T-helper 2 cell treated with Interferon-gamma antibody and Interleukin-4, amounts not matched to agents 100 ng/mL and 5 ng/mL, for 36 hours (primary cell): ENCODE results near the gene REEP6. TPM values are rescaled to one million over a fixed set of nuclear protein-coding genes. Genes with fewer than 3 reads are reported as not detected.
"Not testable (repeated sequence)": the region's sequence is repeated elsewhere in the genome, so short reads cannot be mapped to it uniquely, and the experiment has no call there.

Experiments used
- intact Hi-C: fragments of 100-400 bp; cut with micrococcal nuclease; formaldehyde crosslinking; loops from one replicate; pipeline ENCODE4 v1.15.1; 2023
- total RNA-seq: library from RNA; stranded (reverse); gene quantifications from 2 replicates; pipeline ENCODE4 v1.2.3, GENCODE V29; 2022

The REEP6 gene
- total RNA-seq, 1 donor from 2014 or later, result 1.7 TPM

DNA sequence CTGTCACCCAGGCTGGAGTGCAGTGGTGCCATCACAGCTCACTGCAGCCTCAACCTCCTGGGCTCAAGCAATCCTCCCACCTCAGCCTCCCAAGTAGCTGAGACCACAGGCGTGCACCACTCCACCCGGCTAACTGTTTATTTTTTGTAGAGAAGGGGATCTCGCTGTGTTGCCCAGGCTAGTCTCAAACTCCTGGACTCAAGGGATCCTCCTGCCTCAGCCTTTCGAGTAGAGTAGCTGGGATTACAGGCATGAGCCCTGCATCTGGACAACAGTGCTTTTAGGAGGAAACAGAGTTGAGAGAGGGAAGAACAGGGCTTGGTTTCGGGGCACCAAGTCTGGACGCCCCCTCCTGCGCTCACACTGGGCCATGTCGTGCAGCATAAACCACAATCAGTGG, 28.8 kb downstream of the REEP6 start:
- intact Hi-C loops, result not testable (repeated sequence)

DNA sequence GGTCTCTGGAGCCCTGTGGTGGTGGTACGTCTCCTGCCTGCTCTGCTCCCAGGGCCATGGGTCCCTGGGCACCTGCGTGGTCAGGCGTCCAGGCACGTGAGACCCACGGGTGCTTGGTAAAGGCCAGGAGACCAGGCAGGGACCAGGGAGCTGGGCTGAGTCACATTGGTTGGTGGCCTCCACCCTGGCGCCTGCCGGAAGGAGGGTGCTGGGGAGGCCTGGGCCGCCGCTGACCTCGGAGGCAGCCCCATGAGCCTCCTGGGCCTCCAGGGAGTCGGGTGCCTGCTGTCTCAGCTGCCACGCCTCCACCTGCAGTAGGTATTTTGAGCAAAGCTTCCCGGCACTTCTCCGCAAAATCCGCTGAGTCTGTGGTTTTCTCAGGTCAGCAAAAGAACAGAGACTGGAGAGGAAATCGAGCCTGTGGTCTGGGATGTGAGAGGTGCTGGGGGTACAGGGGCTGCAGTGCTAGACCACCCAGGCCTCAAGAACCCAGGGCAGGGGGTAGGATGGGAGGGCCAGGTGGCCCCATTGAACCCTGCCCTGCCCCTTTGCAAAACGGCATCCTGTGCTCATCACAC, 29.3 kb downstream of the REEP6 start:
- intact Hi-C loops, result no loop called here

DNA sequence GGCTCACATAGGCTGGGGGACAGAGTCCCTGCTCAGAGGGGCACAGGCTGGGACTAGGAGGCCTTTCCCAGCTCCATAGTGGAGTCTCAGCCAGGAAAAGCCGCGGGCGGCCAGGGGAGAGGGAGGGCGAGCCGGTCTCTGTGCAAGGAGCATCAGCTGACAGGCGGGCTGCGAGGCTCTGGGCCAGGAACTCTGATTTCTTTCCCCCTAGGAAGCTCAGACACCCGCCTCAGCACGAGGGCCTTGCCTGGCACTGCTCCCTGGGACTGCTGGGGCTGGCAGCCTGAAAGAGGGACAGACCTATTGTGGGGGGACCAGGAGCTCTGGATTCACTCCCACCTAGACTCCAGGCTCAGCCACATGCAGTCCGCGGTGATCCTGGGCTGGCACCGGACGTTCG, 30.7 kb downstream of the REEP6 start:
- intact Hi-C loops, result no loop called here

DNA sequence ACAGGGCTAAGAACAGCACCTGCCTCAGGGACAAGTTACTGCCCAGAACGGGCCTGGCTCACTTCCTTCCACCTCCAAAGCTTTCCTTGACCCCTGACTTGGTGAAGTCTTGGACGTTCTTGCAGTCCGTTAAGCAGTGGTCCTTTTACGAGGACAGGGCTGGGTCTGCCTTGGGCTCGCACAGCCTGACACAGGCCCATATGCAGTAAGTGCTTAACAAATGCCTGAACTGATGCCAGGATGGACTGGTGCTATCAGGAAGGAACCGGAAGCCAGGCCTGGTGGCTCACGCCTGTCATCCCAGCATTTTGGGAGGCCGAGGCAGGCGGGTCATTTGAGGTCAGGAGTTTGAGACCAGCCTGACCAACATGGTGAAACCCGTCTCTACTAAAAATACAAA, 31.1 kb downstream of the REEP6 start:
- intact Hi-C loops, result no loop called here

DNA sequence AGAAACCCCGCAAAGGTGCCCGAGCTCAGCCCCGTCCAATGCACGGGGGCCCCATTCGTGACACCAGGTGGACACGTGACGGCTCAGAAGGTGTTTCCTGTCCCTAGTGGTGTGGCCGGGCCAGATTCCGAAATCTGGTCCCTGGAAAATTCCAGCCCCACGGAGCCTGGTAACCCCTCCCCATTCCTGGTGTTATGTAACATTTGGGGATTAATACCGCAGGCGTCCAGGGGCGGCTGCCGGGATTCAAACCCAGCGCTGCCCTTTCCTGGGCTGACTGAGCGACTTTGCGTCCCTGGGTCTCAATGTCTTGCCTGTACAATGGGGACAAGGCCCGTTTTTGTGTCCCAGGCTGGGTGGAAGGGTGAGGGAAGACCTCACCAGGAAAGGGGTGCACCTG, 31.9 kb downstream of the REEP6 start:
- intact Hi-C loops, result no loop called here

DNA sequence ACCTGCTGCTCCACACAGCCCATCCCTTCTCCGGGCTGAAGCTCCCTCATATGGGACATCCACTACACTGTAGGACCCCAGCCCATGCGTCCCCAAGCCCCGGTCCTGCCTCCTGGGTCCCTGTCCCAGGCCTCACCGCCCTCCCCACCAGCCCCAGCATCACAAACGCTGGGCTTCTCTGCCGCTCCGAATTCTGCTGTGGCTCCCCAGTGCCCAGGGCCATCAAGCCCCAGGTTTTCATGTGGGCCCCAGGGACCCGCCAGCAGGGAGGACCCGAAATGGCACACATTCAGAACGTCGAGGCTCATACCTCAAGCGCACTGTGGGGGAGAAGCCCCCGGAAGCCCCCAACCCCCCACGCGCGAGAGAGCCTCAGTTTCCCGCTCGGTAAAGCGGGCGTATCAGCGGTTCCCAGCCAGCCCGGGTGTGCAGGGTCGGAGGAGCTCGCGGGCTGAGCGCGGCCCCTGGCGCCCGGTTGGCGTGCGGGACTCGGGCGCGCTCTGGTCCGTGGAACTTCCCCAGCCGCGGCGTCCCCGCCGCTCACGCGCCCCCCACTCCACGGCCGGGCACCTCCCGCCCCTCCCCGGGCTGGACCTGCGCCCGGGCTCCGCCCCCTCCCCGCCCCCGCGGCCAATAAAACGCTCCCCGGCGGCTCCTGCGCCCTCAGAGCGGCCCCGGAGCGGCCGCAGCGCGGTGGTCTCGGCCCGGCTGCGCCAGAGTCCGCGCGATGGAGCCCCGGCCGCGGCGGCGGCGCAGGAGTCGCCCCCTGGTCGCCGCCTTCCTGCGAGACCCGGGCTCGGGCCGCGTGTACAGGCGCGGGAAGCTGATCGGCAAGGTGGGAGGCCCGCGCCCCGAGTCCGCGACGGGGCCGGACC, 32.7 kb downstream of the REEP6 start, which contains the start of gene PLK5:
PLK5 (plus strand) TSS at position 666 of the 875 bp plus-strand sequence. CDS start 2,920 bp downstream, outside the sequence.
- intact Hi-C loops, result no loop called here

DNA sequence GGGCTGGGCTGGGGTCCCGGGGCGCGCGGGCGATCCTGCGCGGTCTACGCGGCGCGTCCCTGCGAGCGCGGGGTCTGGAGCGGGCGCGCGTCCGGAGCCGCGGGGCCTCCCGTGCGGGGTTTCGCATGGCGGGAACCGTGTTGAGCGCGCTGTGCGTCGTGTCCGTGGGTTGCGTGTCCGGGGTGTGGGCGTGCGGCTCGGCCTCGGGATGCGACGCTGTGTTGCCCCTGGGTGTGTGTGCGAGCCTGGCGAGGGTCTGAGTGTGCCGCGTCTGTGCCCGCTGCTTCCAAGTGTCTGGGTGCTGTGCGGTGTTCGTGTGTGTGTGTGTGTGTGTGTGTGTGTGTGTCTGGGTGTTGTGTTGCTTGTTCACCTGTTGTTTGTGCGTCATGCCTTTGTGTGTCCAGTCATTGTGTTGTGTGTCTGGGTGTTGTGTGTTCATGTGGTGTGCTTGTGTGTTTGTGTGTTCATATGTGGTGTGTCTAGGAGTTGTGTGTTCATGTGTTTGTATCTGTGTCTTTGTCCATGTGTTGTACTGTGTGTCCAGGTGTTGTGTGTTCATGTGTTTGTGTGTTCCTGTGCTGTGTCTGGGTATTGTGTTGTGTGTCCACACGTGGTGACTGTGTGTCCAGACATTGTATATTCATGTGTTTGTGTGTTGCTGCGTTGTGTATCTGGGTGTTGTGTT, 33.4 kb downstream of the REEP6 start:
- intact Hi-C loops, result no loop called here

DNA sequence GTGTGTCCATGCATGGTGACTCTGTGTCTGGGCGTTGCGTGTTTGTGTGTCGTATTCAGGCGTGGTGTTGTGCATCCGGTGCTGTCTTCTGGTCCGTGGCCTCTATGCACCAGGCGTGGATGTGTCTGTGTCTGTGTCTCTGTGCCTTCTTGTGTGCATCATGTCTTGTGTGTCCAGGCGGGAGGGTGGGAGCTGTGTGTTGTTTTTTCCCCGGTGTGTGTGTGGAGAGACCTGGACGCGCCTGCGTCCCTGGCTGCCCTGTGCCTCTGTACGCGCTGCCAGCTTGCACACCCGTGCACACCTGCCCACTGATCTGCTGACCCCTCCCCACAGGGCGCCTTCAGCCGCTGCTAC, 34.0 kb downstream of the REEP6 start:
- intact Hi-C loops, result no loop called here

DNA sequence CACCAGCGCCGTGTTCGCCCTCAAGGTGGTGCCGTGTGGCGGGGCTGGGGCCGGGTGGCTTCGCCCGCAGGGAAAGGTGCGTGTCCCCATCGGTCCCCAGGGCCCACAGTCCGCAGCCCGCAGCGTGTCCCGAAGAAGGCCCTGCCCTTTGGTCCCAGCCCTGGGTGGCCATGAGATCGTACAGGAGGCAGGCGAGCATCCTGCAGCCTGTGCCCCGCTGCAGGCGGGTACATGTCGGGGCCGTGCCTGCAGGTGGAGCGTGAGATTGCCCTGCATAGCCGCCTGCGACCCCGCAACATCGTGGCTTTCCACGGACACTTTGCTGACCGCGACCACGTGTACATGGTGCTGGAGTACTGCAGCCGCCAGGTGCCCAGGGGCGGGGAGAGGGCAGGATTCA, 34.4 kb downstream of the REEP6 start:
- intact Hi-C loops, result no loop called here

DNA sequence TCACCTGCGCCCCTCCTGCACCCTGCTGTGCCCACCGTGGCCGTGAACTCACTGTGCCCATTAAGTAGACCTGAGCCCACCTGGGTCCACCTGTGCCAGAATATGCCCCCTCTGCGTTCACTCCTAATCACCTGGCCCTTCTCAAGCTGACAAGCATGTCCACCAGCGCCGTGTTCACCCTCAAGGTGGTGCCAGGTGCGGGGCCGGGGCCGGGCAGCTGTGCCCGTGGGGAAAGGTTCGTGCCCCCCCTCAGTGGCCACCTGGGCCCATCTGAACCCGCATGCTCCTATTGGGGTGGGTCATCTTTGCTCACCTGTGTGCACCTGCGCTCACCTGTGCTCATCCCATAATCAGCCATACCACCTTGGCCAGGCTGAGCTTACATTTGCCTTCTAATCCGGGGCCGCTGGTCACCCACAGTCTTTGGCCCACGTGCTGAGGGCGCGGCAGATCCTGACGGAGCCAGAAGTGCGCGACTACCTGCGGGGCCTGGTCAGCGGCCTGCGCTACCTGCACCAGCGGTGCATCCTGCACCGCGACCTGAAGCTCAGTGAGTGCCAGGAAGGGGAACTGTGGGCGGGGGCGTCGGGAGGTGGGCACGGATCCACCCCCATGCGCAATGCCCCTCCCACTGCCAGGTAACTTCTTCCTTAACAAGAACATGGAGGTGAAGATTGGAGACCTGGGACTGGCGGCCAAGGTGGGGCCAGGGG, 35.2 kb downstream of the REEP6 start:
- intact Hi-C loops, result no loop called here

DNA sequence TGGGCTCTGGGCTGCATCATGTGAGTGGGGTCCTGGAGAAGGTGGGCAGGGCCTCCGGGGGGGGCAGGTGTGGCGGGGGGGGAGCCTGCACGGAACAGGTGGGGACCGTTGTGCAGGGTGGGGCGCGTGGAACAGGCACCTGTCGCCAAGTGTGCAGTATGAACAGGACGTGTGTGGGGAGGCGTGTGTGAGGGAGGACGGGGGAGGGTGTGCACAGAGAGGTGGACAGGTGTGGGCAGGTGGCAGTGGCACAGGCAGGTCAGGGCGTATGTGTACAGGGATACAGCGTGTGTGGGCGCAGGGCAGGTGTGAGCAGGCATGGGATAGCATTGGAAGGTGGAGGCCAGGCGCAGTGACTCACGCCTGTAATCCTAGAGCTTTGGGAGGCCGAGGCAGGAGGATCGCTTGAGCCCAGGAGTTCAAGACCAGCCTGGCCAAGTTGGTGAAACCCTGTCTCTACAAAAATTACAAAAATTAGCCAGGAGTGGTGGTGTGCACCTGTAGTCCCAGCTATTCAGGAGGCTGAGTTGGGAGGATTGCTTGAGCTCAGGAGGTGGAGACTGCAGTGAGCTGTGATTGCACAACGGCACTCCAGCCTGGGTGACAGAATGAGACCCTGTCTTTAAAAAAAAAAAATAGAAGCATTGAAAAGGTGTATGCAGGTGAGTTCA, 36.1 kb downstream of the REEP6 start:
- intact Hi-C loops, result no loop called here

DNA sequence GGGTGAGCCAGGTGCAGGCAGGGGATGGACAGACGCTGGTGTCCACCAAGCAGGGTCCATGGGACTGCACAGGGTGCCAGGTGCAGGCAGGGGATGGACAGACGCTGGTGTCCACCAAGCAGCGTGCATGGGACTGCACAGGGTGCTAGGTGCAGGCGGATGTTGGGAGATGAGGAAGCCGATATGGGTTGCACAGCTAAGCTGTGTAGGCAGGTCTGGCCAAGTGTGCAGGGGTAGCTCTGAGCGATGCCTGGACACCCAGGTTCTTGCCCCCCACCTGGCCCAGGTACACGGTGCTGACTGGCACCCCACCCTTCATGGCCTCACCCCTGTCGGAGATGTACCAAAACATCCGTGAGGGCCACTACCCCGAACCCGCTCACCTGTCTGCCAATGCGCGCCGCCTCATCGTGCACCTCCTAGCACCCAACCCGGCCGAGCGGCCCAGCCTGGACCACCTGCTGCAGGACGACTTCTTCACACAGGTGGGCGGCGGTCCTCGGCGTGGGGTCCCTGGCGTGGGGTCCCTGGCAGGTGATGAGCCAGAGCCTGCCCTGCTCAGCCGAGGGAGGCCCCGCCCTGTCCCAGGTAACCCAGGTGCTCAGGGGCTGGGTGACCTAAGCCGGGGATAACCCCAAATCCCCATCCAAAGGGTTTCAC, 36.8 kb downstream of the REEP6 start:
- intact Hi-C loops, result no loop called here

DNA sequence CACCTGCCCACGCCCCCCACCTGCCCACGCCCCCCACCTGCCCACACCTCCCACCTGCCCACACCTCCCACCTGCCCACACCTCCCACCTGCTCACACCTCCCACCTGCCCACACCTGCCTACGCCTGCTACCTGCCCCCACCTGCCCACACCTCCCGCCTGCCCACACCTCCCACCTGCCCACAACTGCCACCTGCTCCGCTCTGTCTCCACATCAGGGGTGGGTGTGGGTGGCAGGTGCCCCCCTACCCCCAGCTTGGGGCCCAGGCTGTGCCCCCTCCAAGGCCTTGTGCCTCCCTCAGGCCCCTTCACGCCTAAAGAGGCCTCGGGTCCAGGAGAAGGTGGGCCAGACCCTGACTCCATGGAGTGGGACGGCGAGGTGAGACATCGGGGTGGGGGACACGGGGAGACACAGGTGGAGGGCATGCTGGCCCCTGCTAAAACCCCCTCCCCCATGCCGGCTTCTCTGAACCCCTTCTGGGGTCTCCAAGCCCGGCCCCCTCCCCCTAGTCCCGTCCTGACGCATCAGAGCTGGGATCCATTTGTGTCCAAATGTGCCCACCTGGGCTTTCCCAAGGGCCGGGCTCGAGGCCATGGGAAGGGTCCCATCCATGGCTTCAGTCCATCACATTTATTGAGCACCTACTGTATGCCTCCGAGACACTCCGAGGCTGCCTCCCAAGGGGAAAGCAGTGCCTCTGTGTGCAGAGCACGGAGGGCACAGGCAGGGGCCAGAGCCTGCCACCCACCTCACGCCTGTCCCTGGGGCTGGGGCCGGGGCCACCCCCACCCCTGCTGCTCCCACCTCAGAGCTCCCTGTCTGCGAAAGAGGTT, 37.8 kb downstream of the REEP6 start:
- intact Hi-C loops, result no loop called here

DNA sequence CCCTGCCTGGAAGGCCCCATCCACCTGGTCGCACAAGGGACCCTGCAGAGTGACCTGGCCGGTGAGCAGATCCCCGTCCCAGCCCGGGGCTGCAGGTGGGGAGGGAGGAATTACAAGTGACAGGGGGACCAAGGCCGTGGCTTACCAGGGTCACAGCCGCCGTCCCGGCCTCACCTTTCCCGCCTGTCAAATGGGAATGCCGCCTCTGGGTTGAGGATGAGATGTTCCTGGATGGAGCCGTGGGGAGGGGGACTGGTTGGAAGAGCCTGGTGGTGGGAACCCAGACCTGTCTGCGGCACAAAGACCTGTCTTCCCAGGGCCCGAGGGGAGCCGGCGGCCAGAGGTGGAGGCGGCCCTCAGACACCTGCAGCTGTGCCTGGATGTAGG, 38.4 kb downstream of the REEP6 start:
- intact Hi-C loops, result no loop called here

DNA sequence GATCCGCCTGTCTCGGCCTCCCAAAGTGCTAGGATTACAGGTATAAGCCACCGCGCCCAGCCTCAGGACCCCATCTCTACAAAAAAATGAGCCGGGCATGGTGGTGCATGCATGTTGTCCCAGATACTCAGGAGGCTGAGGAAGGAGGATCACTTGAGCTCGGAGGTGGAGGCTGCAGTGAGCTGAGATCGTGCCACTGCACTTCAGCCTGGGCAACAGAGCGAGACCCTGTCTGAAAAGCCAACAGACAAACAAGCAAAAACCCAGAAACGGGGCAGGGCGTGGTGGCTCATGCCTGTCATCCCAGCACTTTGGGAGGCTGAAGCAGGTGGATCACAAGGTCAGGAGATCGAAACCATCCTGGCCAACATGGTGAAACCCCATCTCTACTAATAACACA, 39.9 kb downstream of the REEP6 start:
- intact Hi-C loops, result not testable (repeated sequence)

DNA sequence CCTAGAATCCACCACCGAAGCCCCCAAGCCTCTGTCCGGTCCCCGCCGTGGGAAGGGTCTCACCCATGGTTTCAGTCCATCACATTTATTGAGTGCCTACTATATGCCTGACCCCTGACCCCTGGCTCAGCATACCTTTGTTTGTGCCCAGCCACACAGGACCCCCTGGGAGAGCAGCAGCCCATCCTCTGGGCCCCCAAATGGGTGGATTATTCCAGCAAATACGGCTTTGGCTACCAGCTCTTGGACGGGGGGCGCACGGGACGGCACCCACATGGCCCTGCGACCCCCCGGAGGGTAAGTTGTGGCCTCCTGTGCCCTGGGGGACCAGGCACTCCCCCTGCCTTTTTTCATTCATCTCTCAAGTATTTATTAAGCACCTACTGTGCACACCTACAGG, 40.6 kb downstream of the REEP6 start:
- intact Hi-C loops, result no loop called here

DNA sequence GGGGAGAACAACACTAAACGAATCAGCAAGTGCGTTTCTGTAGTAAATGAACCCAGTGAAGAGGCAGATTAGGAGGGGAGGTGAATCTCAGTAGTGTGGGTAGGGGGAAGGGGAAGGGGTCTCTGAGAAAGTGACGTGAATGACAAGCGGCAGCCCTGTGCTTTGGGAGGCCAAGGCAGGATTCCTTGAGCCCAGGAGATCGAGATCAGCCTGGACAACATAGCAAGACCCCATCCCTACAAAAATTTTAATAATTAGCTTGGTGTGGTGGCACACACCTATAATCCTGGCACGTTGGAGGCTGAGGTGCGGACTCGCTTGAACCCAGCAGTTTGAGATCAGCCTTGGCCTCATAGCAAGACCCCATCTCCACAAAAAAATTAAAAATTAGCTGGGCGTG, 41.0 kb downstream of the REEP6 start:
- intact Hi-C loops, result no loop called here

DNA sequence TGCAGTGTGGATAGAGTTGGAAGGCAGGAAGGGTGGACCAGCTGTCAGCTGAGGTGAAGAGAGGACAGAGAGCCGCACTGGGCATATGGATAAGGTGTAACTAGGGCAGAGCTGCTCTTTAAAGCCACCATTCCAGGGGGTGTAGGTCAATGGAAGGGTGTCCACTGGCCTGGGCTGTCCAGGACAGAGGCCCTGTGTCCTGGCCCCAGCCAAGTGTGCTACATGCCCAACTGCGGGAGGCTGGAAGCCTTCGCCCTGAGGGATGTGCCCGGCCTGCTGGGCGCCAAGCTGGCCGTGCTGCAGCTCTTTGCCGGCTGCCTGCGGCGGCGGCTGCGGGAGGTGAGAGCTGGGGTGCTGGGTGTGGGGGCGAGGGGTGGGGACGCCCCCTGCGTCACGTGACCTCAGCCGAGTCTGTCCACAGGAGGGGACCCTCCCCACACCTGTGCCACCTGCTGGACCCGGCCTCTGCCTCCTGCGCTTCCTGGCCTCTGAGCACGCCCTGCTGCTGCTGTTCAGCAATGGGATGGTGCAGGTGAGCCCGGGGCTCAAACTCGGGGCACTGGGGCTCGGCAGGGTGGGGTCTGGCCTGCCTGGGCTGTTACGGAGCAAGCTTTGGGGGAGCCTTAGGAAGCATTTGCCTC, 42.6 kb downstream of the REEP6 start:
- intact Hi-C loops, result no loop called here

DNA sequence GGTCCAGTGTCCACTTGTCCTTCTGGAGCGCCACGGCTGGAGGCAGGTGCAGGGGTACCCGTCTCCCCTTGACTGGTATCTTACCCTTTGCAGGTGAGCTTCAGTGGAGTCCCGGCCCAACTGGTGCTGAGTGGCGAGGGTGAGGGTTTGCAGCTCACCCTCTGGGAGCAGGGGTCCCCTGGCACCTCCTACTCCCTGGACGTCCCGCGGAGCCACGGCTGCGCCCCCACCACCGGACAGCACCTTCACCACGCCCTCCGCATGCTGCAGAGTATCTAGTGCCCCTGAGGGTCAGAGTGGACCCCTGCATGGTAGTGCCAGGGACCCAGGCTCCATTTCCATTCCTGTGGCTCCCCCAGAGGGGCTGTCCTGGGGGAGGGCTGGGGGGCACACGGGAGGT, 44.0 kb downstream of the REEP6 start:
- intact Hi-C loops, result no loop called here
